Osteocyte (in vitro differentiated cells): ENCODE data around the gene AKR1B15. TPM values are rescaled to one million over a fixed set of nuclear protein-coding genes. Genes with fewer than 3 reads are reported as not detected.
"Not testable (repeated sequence)": the region's sequence is repeated elsewhere in the genome, so short reads cannot be mapped to it uniquely, and the experiment has no call there.

Experiments used
- DNase-seq: peaks from one replicate; pipeline ENCODE4 v3.0.0; 2021; ENCODE audit warnings: mixed read lengths; ENCODE audit not compliant: unreplicated experiment; ENCODE audit errors: extremely low spot score
- H3K27ac Mint-ChIP-seq: one replicate; pipeline ENCODE4 v1.8.0; 2021; ENCODE audit warnings: mild to moderate bottlenecking, mixed read lengths; ENCODE audit not compliant: unreplicated experiment
- H3K27me3 Mint-ChIP-seq: one replicate; pipeline ENCODE4 v1.8.0; 2021; ENCODE audit warnings: mixed read lengths; ENCODE audit not compliant: unreplicated experiment
- H3K36me3 Mint-ChIP-seq: one replicate; pipeline ENCODE4 v1.8.0; 2021; ENCODE audit warnings: mixed read lengths; ENCODE audit not compliant: unreplicated experiment
- H3K4me1 Mint-ChIP-seq: one replicate; pipeline ENCODE4 v1.8.0; 2021; ENCODE audit warnings: mixed read lengths; ENCODE audit not compliant: unreplicated experiment
- H3K4me3 Mint-ChIP-seq: one replicate; pipeline ENCODE4 v1.8.0; 2021; ENCODE audit warnings: mild to moderate bottlenecking, moderate library complexity, mixed read lengths; ENCODE audit not compliant: unreplicated experiment
- H3K9me3 Mint-ChIP-seq: one replicate; pipeline ENCODE4 v1.8.0; 2021; ENCODE audit warnings: mixed read lengths; ENCODE audit not compliant: unreplicated experiment
- total RNA-seq: library from RNA; stranded (reverse); gene quantifications from 2 replicates; pipeline ENCODE4 v1.2.1, GENCODE V29; 2021
- TF ChIP-seq, protein P1 (sequence below): fragments of 200-600 bp; sonication (generic); IDR thresholded peaks from 2 replicates; pipeline ENCODE4 v1.5.0; 2021; ENCODE audit warnings: antibody characterized with exemption, mild to moderate bottlenecking, moderate library complexity

AKR1B15 gene
- total RNA-seq, 1 donor from 2014 or later, result not detected

- H3K27me3 Mint-ChIP-seq, result peaks cover 27% of the 10 kb centered on the region
- TF ChIP-seq, protein P1, sequence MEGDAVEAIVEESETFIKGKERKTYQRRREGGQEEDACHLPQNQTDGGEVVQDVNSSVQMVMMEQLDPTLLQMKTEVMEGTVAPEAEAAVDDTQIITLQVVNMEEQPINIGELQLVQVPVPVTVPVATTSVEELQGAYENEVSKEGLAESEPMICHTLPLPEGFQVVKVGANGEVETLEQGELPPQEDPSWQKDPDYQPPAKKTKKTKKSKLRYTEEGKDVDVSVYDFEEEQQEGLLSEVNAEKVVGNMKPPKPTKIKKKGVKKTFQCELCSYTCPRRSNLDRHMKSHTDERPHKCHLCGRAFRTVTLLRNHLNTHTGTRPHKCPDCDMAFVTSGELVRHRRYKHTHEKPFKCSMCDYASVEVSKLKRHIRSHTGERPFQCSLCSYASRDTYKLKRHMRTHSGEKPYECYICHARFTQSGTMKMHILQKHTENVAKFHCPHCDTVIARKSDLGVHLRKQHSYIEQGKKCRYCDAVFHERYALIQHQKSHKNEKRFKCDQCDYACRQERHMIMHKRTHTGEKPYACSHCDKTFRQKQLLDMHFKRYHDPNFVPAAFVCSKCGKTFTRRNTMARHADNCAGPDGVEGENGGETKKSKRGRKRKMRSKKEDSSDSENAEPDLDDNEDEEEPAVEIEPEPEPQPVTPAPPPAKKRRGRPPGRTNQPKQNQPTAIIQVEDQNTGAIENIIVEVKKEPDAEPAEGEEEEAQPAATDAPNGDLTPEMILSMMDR, result no peak
- H3K9me3 Mint-ChIP-seq, result no peaks in the 10 kb centered on the region
- H3K4me1 Mint-ChIP-seq, result no peaks in the 10 kb centered on the region
- H3K4me3 Mint-ChIP-seq, result no peak overlapping the region
- DNase-seq, result no peak
- no peaks in the 10 kb centered on the region for H3K36me3 Mint-ChIP-seq
- no peak overlapping the region for H3K27ac Mint-ChIP-seq
Measured at GRCh38 chr7:134533288-134533771, 15.6 kb upstream of the AKR1B15 start.

- H3K9me3 Mint-ChIP-seq, result no peaks in the 10 kb centered on the region
- H3K4me1 Mint-ChIP-seq, result no peaks in the 10 kb centered on the region
- no peak for DNase-seq
- peaks cover 29% of the 10 kb centered on the region for H3K27me3 Mint-ChIP-seq
- H3K36me3 Mint-ChIP-seq, result no peaks in the 10 kb centered on the region
- no peak overlapping the region for H3K4me3 Mint-ChIP-seq
- TF ChIP-seq, protein P1, result no peak
- no peak overlapping the region for H3K27ac Mint-ChIP-seq
Measured at GRCh38 chr7:134534633-134535032, 14.3 kb upstream of the AKR1B15 start.

DNA sequence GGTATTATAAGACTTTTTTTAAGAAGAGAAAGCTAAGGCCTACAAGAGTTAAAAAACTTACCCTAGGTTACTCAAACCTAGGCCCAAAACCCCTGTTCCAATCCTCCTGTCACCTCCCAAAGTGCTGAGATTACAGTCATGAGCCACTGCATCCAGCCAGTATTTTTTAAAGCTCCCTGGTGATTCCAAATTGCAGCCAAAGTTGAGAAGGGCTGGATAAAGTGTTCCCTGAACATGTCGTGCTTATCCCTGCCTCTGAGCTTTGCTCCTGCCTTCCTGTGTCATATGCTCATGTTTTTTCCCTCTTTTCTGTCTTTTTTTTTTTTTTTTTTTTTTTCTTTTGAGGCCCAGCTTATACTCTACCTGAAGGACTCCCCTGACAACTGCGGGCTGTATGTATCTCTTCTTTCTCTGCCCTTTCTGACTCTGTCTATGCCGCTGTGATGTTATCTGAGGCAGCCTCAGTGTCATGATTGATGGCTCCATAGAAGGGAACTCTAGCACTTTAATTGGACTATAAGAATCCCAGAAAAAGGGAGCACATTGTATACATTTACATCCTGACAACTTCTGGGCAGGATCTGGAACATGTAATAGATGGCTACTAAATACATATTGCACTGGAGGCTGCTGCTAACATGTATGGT lies 13.5 kb upstream of the AKR1B15 start:
- TF ChIP-seq, protein P1, result no peak
- Mint-ChIP-seq H3K4me1 (no peaks in the 10 kb centered on the region), H3K4me3 (no peak overlapping the region), H3K27ac (no peak overlapping the region), H3K27me3 (peaks cover 29% of the 10 kb centered on the region), H3K36me3 (no peaks in the 10 kb centered on the region), H3K9me3 (no peaks in the 10 kb centered on the region)
- no peak for DNase-seq

DNA sequence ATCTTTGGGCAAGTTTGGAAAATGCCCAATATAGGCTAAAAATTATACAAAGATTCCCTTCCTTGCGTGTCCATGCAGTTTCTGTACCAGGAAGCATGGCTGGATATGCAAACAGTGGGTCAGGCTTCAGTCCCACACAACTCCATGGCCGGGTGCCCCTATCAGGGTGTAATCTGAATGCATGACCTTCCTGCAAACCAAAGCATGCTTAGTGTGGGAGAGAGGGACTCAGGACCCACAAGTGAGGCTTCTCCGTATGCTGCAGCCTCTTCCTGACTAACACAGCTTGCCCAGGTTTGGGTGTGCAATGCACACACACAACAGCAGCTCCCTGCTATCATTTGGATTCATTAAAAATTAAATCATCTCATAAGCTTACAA lies 13.0 kb upstream of the AKR1B15 start:
- DNase-seq, result no peak
- Mint-ChIP-seq H3K27ac (no peak overlapping the region), H3K36me3 (no peaks in the 10 kb centered on the region), H3K4me1 (no peaks in the 10 kb centered on the region), H3K4me3 (no peak overlapping the region), H3K9me3 (no peaks in the 10 kb centered on the region), H3K27me3 (peaks cover 32% of the 10 kb centered on the region)
- TF ChIP-seq, protein P1, result no peak

- DNase-seq, H3K4me1 Mint-ChIP-seq, H3K36me3 Mint-ChIP-seq, H3K9me3 Mint-ChIP-seq, H3K27ac Mint-ChIP-seq, H3K4me3 Mint-ChIP-seq: not testable (repeated sequence)
- H3K27me3 Mint-ChIP-seq, result peaks cover 35% of the 10 kb centered on the region
Measured at GRCh38 chr7:134536558-134536957, 12.4 kb upstream of the AKR1B15 start.

DNA sequence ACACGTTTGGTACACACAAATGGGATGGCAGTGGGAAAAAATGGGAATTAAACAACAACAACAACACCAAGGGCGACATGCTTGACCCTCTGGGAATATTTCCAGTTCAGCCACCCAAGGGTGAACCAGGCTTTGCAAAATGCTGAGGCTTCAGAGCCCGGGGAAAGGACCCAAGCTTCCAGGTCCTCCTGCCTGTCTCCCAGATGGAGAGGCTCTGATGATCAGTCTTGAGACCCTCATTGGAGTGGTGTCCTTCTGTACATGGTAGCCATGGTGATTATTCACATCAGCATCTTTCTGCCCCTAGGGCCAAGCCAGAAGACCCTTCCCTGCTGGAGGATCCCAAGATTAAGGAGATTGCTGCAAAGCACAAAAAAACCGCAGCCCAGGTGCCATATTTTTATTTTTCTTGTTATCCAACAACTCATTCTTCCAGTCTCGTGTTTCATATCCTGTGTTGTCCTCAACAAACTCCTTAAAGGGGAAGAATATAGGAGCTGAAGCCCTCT lies 11.6 kb upstream of the AKR1B15 start:
- not testable (repeated sequence) for H3K4me3 Mint-ChIP-seq, H3K36me3 Mint-ChIP-seq, H3K4me1 Mint-ChIP-seq, H3K27ac Mint-ChIP-seq, H3K9me3 Mint-ChIP-seq, DNase-seq
- H3K27me3 Mint-ChIP-seq, result peaks cover 42% of the 10 kb centered on the region
